Measurements from ENCODE around the gene SAMD4B. TPM values are rescaled to one million over a fixed set of nuclear protein-coding genes. Genes with fewer than 3 reads are reported as not detected.

Gene SAMD4B
- total RNA-seq, 1 donor from 2014 or later = 158 TPM

DNA sequence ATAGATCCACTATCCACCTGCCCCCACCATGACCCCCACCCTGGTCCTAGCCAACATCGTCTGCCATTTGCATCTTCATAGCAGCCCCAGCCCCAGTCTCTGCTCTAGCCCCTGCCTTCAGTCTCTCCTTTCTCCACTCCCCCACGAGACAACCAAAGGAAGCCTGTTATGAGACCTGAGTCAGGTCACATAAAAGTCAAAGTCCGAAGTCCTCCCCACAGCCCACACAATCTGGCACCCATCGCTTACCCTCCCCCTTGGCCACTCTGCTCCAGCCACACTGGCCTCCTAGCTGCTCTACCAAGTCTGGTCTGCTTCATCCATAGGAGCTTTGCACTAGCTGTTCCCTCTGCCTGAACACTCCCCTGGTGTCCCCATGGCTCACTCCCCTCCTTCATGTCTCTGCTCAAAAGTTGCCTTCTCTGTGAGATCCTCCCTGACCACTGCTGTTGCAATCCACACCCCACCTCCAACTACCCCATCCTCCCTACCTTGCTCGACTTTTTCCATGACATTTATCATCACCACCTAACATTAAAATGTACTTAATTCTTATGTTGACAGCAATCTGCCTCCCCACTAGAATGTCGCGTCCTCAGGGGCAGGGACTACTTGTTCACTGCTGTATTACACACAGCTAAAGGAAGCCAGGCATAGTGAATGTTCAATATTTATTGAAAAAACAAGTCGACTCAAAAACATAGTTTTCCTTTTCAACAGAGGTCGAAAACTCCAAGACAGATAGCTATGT lies 69.0 kb downstream of the SAMD4B start:
- H3K4me1 Mint-ChIP-seq = peaks cover 51% of the 10 kb centered on the region

DNA sequence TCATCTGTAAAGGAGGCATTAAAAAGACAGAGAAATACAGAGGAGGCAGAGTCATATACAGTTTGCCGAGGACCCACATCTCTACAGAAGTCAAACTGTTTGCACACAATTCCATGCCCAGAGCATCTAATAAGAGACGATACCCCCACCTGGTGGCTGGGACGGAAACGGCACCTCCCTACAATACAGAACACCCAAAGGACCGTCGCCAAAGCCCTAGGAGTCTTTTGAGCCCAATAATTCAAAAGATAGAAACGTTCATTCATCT lies 69.5 kb downstream of the SAMD4B start:
- H3K36me3 Mint-ChIP-seq (ENCODE audit: low read depth) = peaks cover 8% of the 10 kb centered on the region
- DNase-seq (ENCODE audit: low read depth, low spot score) = peak; percentile 85
- peaks cover 3% of the 10 kb centered on the region for H3K9me3 Mint-ChIP-seq
- peaks cover 34% of the 10 kb centered on the region for H3K27me3 Mint-ChIP-seq (ENCODE audit: low read depth)
- peaks cover 49% of the 10 kb centered on the region for H3K4me1 Mint-ChIP-seq
- peak overlapping the region; percentile 53 for H3K27ac Mint-ChIP-seq (ENCODE audit: unreplicated experiment)
- TF ChIP-seq, protein P1, sequence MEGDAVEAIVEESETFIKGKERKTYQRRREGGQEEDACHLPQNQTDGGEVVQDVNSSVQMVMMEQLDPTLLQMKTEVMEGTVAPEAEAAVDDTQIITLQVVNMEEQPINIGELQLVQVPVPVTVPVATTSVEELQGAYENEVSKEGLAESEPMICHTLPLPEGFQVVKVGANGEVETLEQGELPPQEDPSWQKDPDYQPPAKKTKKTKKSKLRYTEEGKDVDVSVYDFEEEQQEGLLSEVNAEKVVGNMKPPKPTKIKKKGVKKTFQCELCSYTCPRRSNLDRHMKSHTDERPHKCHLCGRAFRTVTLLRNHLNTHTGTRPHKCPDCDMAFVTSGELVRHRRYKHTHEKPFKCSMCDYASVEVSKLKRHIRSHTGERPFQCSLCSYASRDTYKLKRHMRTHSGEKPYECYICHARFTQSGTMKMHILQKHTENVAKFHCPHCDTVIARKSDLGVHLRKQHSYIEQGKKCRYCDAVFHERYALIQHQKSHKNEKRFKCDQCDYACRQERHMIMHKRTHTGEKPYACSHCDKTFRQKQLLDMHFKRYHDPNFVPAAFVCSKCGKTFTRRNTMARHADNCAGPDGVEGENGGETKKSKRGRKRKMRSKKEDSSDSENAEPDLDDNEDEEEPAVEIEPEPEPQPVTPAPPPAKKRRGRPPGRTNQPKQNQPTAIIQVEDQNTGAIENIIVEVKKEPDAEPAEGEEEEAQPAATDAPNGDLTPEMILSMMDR (conservative IDR thresholded peaks at IDR 0.05) = peak; percentile 98
- H3K4me3 Mint-ChIP-seq = peak overlapping the region; percentile 98

More for the DNA sequence above, 69.0 kb downstream of the SAMD4B start:
- Mint-ChIP-seq H3K27me3 (ENCODE audit: low read depth) (peaks cover 37% of the 10 kb centered on the region), H3K9me3 (peaks cover 3% of the 10 kb centered on the region), H3K4me3 (peak overlapping the region; percentile 98), H3K36me3 (ENCODE audit: low read depth) (peaks cover 8% of the 10 kb centered on the region), H3K27ac (ENCODE audit: unreplicated experiment) (no peak overlapping the region)
- DNase-seq (ENCODE audit: low read depth, low spot score) = no peak
- TF ChIP-seq, protein P1 (conservative IDR thresholded peaks at IDR 0.05) = no peak

DNA sequence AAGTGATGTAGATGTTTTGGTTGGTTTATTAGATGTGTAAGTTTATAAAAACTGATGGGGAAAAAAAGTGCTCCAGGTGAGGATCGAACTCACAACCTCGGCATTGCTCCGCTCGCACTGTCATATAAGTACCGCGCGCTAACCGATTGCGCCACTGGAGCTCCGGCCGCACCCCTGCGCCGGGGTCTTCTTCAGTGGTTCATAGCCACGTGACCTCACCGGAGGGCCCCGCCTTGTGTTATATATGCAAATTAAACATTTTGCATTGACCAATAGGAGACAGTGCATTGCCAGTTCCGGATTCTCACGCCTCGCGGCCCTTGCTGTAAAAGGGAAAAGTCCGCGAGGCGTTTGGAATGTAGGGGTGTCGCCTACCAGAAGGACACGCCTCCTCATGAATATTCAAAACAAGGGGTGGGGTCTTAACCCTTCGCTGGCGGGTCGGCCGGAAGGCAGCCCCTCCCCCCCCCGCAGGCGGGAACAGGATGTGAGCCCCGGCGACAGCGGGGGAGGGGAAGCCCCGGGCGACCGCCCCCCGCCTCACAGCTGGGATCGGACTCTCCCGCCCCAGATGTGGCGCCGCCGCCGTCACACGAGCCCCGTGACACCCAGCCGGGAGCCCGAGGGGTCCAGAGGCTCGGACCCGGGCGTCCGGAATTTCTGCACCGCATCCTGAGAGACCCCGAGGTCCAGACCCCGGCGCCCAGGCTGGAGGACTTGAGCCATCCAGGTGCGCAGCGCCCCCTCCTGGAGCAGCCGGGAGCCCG lies 70.1 kb downstream of the SAMD4B start, which contains the start of gene PLEKHG2:
Gene PLEKHG2 (plus strand): TSS at position 570 of the 767 bp plus-strand sequence. CDS start 1,418 bp downstream, outside the sequence.
- Mint-ChIP-seq H3K9me3 (peaks cover 3% of the 10 kb centered on the region), H3K4me1 (peaks cover 51% of the 10 kb centered on the region), H3K27ac (ENCODE audit: unreplicated experiment) (peak within 1 kb of the TSS; percentile 62), H3K4me3 (peak within 1 kb of the TSS; percentile 98), H3K36me3 (ENCODE audit: low read depth) (peaks cover 8% of the 10 kb centered on the region), H3K27me3 (ENCODE audit: low read depth) (peaks cover 30% of the 10 kb centered on the region)
- TF ChIP-seq, protein P1 (conservative IDR thresholded peaks at IDR 0.05) = peak; percentile 92
- peak; percentile 99 for DNase-seq (ENCODE audit: low read depth, low spot score)

DNA sequence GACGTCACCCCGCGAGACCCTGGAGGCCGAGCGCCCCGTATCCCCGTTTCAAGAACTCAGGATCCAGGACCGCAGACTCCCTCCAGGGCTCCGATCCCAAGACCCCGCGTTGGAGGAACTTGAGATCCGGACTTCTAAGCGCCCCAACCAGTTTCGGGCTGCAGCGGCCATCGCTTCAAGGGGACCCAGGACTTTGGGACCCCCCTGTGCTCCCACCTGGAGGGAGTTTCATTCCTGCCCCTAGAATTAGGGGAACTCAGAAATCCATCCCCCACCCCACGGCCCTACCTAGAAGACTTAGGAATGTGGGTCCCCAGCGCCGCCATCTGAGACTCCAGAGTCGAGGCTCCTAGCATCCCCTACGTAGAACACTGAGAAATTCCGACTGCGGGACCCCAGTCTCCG lies 70.6 kb downstream of the SAMD4B start:
- TF ChIP-seq, protein P1 (conservative IDR thresholded peaks at IDR 0.05) = peak; percentile 51
- H3K4me3 Mint-ChIP-seq = peak overlapping the region; percentile 98
- peak overlapping the region; percentile 62 for H3K27ac Mint-ChIP-seq (ENCODE audit: unreplicated experiment)
- peaks cover 8% of the 10 kb centered on the region for H3K36me3 Mint-ChIP-seq (ENCODE audit: low read depth)
- H3K27me3 Mint-ChIP-seq (ENCODE audit: low read depth) = peaks cover 29% of the 10 kb centered on the region
- H3K4me1 Mint-ChIP-seq = peaks cover 53% of the 10 kb centered on the region
- H3K9me3 Mint-ChIP-seq = peaks cover 3% of the 10 kb centered on the region
- DNase-seq (ENCODE audit: low read depth, low spot score) = no peak

DNA sequence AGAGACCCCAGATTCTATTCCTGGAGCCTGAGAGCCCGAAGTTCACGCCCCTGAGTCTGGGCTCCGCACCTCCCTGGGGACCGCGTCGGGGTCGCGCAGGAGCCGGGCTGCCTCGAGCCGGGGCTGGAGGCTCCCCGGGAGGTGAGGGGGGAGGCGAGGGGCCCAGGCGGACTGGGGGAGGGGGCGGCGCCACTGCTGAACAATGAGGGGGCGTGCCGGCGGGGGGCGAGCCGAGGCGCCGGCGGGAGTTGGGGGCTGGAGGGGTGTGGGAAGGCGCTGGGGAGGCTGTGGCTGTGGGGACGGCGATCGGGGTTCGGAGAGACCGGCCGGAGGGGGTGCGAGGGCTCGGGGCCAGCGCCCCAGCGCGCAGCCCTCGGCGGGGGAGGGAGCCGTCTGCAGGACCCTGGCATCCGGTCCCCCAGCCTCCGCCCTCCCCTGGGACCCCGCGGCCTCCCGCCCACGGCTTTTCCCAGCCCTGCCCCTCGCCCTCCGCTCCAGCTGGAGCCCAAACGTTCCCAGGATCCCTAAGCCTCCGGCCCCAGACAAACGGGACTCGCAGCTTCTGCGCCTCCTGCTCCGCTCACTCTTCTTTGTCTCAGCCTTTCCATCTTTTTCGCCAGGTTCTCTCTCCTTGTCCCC lies 71.2 kb downstream of the SAMD4B start:
- DNase-seq (ENCODE audit: low read depth, low spot score) = peak; percentile 66
- TF ChIP-seq, protein P1 (conservative IDR thresholded peaks at IDR 0.05) = no peak
- peaks cover 23% of the 10 kb centered on the region for H3K27me3 Mint-ChIP-seq (ENCODE audit: low read depth)
- peak overlapping the region; percentile 98 for H3K4me3 Mint-ChIP-seq
- peaks cover 53% of the 10 kb centered on the region for H3K4me1 Mint-ChIP-seq
- peaks cover 8% of the 10 kb centered on the region for H3K36me3 Mint-ChIP-seq (ENCODE audit: low read depth)
- peak overlapping the region; percentile 99 for H3K27ac Mint-ChIP-seq (ENCODE audit: unreplicated experiment)
- H3K9me3 Mint-ChIP-seq = peaks cover 3% of the 10 kb centered on the region
